Astrocyte (in vitro differentiated cells and primary cell): ENCODE data around the gene AGPS. TPM values are rescaled to one million over a fixed set of nuclear protein-coding genes. Genes with fewer than 3 reads are reported as not detected.
"Not testable (repeated sequence)": the region's sequence is repeated elsewhere in the genome, so short reads cannot be mapped to it uniquely, and the experiment has no call there.

ENCODE experiments used
- DNase-seq: peaks from one replicate; pipeline ENCODE4 v3.0.0-alpha.2; 2010; ENCODE audit warnings: low read depth
- FAIRE-seq: peaks from 2 replicates; lab custom pipeline; 2011; peaks lifted over from hg19 to GRCh38; lab: Jason Lieb, UNC
- H2AFZ ChIP-seq: 2 replicates; pipeline ENCODE4 v1.6.0; 2012; ENCODE audit warnings: low read depth, low read length, inconsistent platforms
- H3K27ac ChIP-seq: 2 replicates; pipeline ENCODE4 v1.5.1; 2011; ENCODE audit warnings: low read depth, low read length, inconsistent platforms
- H3K27me3 ChIP-seq: 2 replicates; pipeline ENCODE4 v1.6.0; 2011; ENCODE audit warnings: low read length, inconsistent platforms; ENCODE audit not compliant: insufficient read depth
- H3K36me3 ChIP-seq: 2 replicates; pipeline ENCODE4 v1.5.1; 2011; ENCODE audit warnings: low read length, inconsistent platforms; ENCODE audit not compliant: insufficient read depth
- H3K4me1 ChIP-seq: 2 replicates; pipeline ENCODE4 v1.5.1; 2011; ENCODE audit warnings: low read length, inconsistent platforms; ENCODE audit not compliant: insufficient read depth
- H3K4me2 ChIP-seq: 2 replicates; pipeline ENCODE4 v1.6.0; 2012; ENCODE audit warnings: low read length, inconsistent platforms
- H3K4me3 ChIP-seq: 2 replicates; pipeline ENCODE4 v1.5.1; 2011; ENCODE audit warnings: low read depth, mild to moderate bottlenecking, low read length, inconsistent platforms; ENCODE audit not compliant: insufficient read depth
- H3K79me2 ChIP-seq: 2 replicates; pipeline ENCODE4 v1.6.0; 2012; ENCODE audit warnings: mild to moderate bottlenecking, low read length, inconsistent platforms; ENCODE audit not compliant: insufficient read depth
- H3K9ac ChIP-seq: 2 replicates; pipeline ENCODE4 v1.6.0; 2012; ENCODE audit warnings: mild to moderate bottlenecking, low read length, inconsistent platforms
- H3K9me3 ChIP-seq: 2 replicates; pipeline ENCODE4 v1.5.1; 2012; ENCODE audit warnings: low read depth, mild to moderate bottlenecking, low read length, inconsistent platforms; ENCODE audit not compliant: insufficient read depth
- H4K20me1 ChIP-seq: 2 replicates; pipeline ENCODE4 v1.6.0; 2012; ENCODE audit warnings: low read length, inconsistent platforms; ENCODE audit not compliant: insufficient read depth
- H3K27ac Mint-ChIP-seq: one replicate; pipeline ENCODE4 v1.8.0; 2021; ENCODE audit warnings: mild to moderate bottlenecking, mixed read lengths; ENCODE audit not compliant: unreplicated experiment
- H3K27me3 Mint-ChIP-seq: one replicate; pipeline ENCODE4 v1.8.0; 2021; ENCODE audit warnings: low read depth, mixed read lengths; ENCODE audit not compliant: unreplicated experiment
- H3K36me3 Mint-ChIP-seq: one replicate; pipeline ENCODE4 v1.8.0; 2021; ENCODE audit warnings: low read depth, mixed read lengths; ENCODE audit not compliant: unreplicated experiment
- H3K4me1 Mint-ChIP-seq: one replicate; pipeline ENCODE4 v1.8.0; 2021; ENCODE audit warnings: low read depth, mixed read lengths; ENCODE audit not compliant: unreplicated experiment
- H3K4me3 Mint-ChIP-seq: one replicate; pipeline ENCODE4 v1.8.0; 2021; ENCODE audit warnings: mild to moderate bottlenecking, moderate library complexity, mixed read lengths; ENCODE audit not compliant: unreplicated experiment
- H3K9me3 Mint-ChIP-seq: one replicate; pipeline ENCODE4 v1.8.0; 2021; ENCODE audit warnings: mild to moderate bottlenecking, mixed read lengths; ENCODE audit not compliant: unreplicated experiment
- EZH2 ChIP-seq: IDR thresholded peaks from 2 replicates; pipeline ENCODE4 v1.6.1; 2012; ENCODE audit warnings: mild to moderate bottlenecking, low read length, inconsistent platforms; ENCODE audit not compliant: insufficient read depth
- total RNA-seq: library from RNA; stranded (reverse); gene quantifications from 2 replicates; pipeline ENCODE4 v1.2.1, GENCODE V29; 2021
- TF ChIP-seq, protein P1 (sequence below): IDR thresholded peaks from 2 replicates; pipeline ENCODE4 v1.5.1; 2011; ENCODE audit warnings: low read depth, mild to moderate bottlenecking, inconsistent platforms, low read length, moderate library complexity; ENCODE audit not compliant: insufficient read depth

AGPS gene
- total RNA-seq, 1 donor from 2014 or later: 66.2 TPM

DNA sequence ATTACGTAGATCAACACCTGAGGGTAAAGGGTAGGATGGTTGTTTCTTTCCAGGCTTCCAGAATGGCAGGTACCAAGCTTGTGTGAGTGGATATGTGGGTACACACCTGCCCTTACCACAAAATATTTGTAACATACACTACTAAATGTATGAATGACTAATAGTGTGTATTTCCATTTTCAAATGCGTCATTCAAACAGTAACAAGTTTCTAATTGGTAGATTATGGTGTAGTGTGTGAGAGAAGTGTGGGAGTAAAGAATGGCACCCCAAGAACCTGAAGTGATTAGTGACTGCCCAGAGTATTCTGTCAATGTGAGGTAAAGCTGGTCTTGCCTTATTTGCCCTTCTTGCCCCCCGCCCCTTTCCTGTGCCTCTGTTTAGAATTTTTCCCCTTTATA lies 21.1 kb downstream of the AGPS start:
- Histone ChIP-seq H3K9me3 (no peaks in the 10 kb centered on the region), H3K27me3 (no peaks in the 10 kb centered on the region), H2AFZ (no peak overlapping the region), H3K9ac (no peak overlapping the region), H3K4me1 (no peaks in the 10 kb centered on the region), H3K27ac (no peak overlapping the region), H3K79me2 (peaks cover 96% of the 10 kb centered on the region), H4K20me1 (peaks cover 25% of the 10 kb centered on the region), H3K36me3 (no peaks in the 10 kb centered on the region), H3K4me3 (no peak overlapping the region), H3K4me2 (no peak overlapping the region)
- Mint-ChIP-seq H3K27ac (no peak overlapping the region), H3K4me3 (no peak overlapping the region), H3K4me1 (peaks cover 18% of the 10 kb centered on the region), H3K27me3 (no peaks in the 10 kb centered on the region), H3K9me3 (peaks cover 4% of the 10 kb centered on the region), H3K36me3 (peaks cover 5% of the 10 kb centered on the region)
- no peak for TF ChIP-seq EZH2
- TF ChIP-seq, protein P1, sequence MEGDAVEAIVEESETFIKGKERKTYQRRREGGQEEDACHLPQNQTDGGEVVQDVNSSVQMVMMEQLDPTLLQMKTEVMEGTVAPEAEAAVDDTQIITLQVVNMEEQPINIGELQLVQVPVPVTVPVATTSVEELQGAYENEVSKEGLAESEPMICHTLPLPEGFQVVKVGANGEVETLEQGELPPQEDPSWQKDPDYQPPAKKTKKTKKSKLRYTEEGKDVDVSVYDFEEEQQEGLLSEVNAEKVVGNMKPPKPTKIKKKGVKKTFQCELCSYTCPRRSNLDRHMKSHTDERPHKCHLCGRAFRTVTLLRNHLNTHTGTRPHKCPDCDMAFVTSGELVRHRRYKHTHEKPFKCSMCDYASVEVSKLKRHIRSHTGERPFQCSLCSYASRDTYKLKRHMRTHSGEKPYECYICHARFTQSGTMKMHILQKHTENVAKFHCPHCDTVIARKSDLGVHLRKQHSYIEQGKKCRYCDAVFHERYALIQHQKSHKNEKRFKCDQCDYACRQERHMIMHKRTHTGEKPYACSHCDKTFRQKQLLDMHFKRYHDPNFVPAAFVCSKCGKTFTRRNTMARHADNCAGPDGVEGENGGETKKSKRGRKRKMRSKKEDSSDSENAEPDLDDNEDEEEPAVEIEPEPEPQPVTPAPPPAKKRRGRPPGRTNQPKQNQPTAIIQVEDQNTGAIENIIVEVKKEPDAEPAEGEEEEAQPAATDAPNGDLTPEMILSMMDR: no peak
- no peak for DNase-seq
- FAIRE-seq: no peak

DNA sequence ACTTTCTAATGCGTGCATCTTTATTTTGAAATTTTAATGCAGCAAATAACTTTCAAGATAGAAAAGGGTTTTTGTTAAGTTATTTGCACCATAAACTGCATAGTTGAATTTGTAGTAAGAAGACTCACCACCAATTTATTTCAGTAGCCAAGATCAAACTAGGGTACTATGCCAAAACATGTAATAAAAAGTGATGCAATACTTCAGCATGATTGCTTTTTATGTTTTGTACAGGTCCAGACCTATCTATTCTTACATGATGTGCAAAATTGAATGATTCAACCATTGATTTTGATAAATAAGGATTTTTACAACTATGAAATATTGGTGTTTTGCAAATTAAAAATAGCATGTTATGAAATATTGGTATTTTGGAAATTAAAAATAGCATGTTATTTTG lies 26.7 kb downstream of the AGPS start:
- Mint-ChIP-seq H3K27me3 (no peaks in the 10 kb centered on the region), H3K4me3 (no peak overlapping the region), H3K9me3 (peaks cover 4% of the 10 kb centered on the region), H3K27ac (peak overlapping the region; percentile 94), H3K36me3 (peaks cover 4% of the 10 kb centered on the region), H3K4me1 (peaks cover 39% of the 10 kb centered on the region)
- Histone ChIP-seq H3K4me1 (no peaks in the 10 kb centered on the region), H3K9me3 (no peaks in the 10 kb centered on the region), H2AFZ (no peak overlapping the region), H3K36me3 (no peaks in the 10 kb centered on the region), H3K27me3 (no peaks in the 10 kb centered on the region), H3K79me2 (peaks cover 88% of the 10 kb centered on the region), H3K9ac (no peak overlapping the region), H3K4me2 (no peak overlapping the region), H3K4me3 (no peak overlapping the region), H3K27ac (no peak overlapping the region), H4K20me1 (peaks cover 8% of the 10 kb centered on the region)
- TF ChIP-seq EZH2: no peak
- TF ChIP-seq, protein P1: no peak
- peak; percentile 65 for DNase-seq
- peak; percentile 76 for FAIRE-seq

DNA sequence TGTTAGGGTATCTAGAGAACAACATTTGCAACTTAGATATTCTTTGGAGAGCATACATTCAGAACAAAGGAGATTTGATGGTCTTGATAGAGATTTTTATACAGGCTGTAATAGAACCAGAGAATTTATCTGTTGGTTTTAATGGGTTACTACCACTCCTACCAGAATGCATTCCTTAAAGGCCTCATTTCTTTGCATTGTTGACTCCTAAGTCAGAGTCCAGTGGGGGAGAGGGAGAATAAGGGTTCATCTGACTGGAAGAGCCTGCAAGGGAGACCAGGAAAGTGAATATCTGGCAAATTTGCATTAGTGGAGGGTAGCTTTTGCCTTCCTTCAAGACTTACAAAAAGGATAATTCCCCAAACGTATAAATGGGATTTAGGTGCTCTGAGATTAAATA lies 29.7 kb downstream of the AGPS start:
- peak overlapping the region; percentile 67 for H3K27ac Mint-ChIP-seq
- FAIRE-seq: no peak
- H3K36me3 ChIP-seq: no peaks in the 10 kb centered on the region
- no peaks in the 10 kb centered on the region for H3K4me1 ChIP-seq
- H2AFZ ChIP-seq: no peak overlapping the region
- no peak overlapping the region for H3K27ac ChIP-seq
- peaks cover 81% of the 10 kb centered on the region for H3K79me2 ChIP-seq
- H3K4me2 ChIP-seq: no peak overlapping the region
- H3K36me3 Mint-ChIP-seq: peaks cover 16% of the 10 kb centered on the region
- H3K9ac ChIP-seq: no peak overlapping the region
- peaks cover 25% of the 10 kb centered on the region for H3K4me1 Mint-ChIP-seq
- no peaks in the 10 kb centered on the region for H3K27me3 ChIP-seq
- TF ChIP-seq EZH2: no peak
- TF ChIP-seq, protein P1: no peak
- no peak overlapping the region for H3K4me3 ChIP-seq
- H3K9me3 Mint-ChIP-seq: peaks cover 19% of the 10 kb centered on the region
- peak; percentile 65 for DNase-seq
- no peaks in the 10 kb centered on the region for H3K27me3 Mint-ChIP-seq
- no peak overlapping the region for H3K4me3 Mint-ChIP-seq
- H3K9me3 ChIP-seq: no peaks in the 10 kb centered on the region
- no peaks in the 10 kb centered on the region for H4K20me1 ChIP-seq

DNA sequence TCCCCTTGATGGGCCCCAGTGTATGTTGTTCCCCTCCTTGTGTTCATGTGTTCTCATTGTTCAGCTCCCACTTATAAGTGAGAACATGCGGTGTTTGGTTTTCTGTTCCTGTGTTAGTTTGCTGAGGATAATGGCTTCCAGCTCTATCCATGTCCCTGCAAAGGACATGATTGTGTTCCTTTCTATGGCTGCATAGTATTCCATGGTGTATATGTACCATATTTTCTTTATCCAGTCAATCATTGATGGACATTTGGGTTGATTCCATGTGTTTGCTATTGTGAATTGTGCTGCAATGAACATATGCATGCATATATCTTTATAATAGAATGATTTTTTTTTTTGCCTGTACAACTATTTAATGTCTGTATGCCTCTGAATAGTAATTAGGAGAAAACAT lies 31.5 kb downstream of the AGPS start:
- DNase-seq: not testable (repeated sequence)

More for the DNA sequence above, 31.5 kb downstream of the AGPS start:
- H3K27ac Mint-ChIP-seq, H3K27me3 Mint-ChIP-seq, H3K4me1 ChIP-seq, FAIRE-seq, H3K4me2 ChIP-seq, H3K4me3 ChIP-seq, H2AFZ ChIP-seq, H3K27me3 ChIP-seq, H3K36me3 ChIP-seq, H3K9ac ChIP-seq, H3K9me3 ChIP-seq, H3K4me3 Mint-ChIP-seq, H3K27ac ChIP-seq, H4K20me1 ChIP-seq: not testable (repeated sequence)
- Mint-ChIP-seq H3K9me3 (peaks cover 31% of the 10 kb centered on the region), H3K36me3 (peaks cover 27% of the 10 kb centered on the region), H3K4me1 (peaks cover 22% of the 10 kb centered on the region)
- peaks cover 80% of the 10 kb centered on the region for H3K79me2 ChIP-seq
